Tibial nerve (tissue), 4 donors: Measurements from ENCODE around the gene CFAP46. TPM values are rescaled to one million over a fixed set of nuclear protein-coding genes. Genes with fewer than 3 reads are reported as not detected.
"Not testable (repeated sequence)": the region's sequence is repeated elsewhere in the genome, so short reads cannot be mapped to it uniquely, and the experiment has no call there.

Source experiments
- DNase-seq, 2 donors: peaks; one replicate each; pipeline ENCODE4 v3.0.0-alpha.2; 2019; ENCODE audit warnings: low spot score in 2 of 2
- H3K27ac ChIP-seq, 4 donors: fragments of 200-600 bp; sonication (generic) in 3 of 4; one replicate each; pipeline ENCODE4 v1.5.1; 2017 to 2019; ENCODE audit warnings: mild to moderate bottlenecking in 1 of 4
- H3K27me3 ChIP-seq, 2 donors: fragments of 200-600 bp; sonication (generic) in 1 of 2; one replicate each; pipeline versions ENCODE4 v1.5.1 to v1.6.0; 2017 to 2019
- H3K36me3 ChIP-seq, 3 donors: fragments of 200-600 bp; sonication (generic); one replicate each; pipeline ENCODE4 v1.5.1; 2018 to 2019
- H3K4me1 ChIP-seq, 4 donors: fragments of 200-600 bp; sonication (generic) in 3 of 4; one replicate each; pipeline ENCODE4 v1.5.1; 2017 to 2019
- H3K4me3 ChIP-seq, 4 donors: fragments of 200-600 bp; sonication (generic) in 3 of 4; one replicate each; pipeline ENCODE4 v1.5.1; 2017 to 2019; ENCODE audit warnings: mild to moderate bottlenecking in 1 of 4, moderate library complexity in 1 of 4
- H3K9me3 ChIP-seq, 4 donors: fragments of 200-600 bp; sonication (generic) in 3 of 4; one replicate each; pipeline ENCODE4 v1.5.1; 2017 to 2019
- EP300 ChIP-seq, 2 donors: sonication (generic); formaldehyde crosslinking; IDR thresholded peaks; one replicate each; pipeline ENCODE4 v1.6.1; 2017; ENCODE audit warnings: antibody characterized with exemption in 2 of 2, mild to moderate bottlenecking in 1 of 2
- POLR2A ChIP-seq, 2 donors: fragments of 450-650 bp; IDR thresholded peaks; one replicate each; pipeline ENCODE4 v1.6.1; 2017; ENCODE audit warnings: antibody characterized with exemption in 2 of 2, mild to moderate bottlenecking in 2 of 2, moderate library complexity in 2 of 2
- WGBS, 2 donors: methylation state at CpG; one replicate each; pipeline ENCODE4 v1.1.5; 2018; 5-methylcytosine and 5-hydroxymethylcytosine counted together
- total RNA-seq, 4 donors: library from RNA; depleted of rRNA; stranded (reverse); fragments of >200 nt; gene quantifications; one replicate each; pipeline ENCODE4 v1.1.0, GENCODE V29; 2016
- TF ChIP-seq, protein P1 (sequence below), 5 experiments: fragments of 200-600 bp in 3 of 5; fragments of 450-650 bp in 2 of 5; sonication (generic) in 3 of 5; IDR thresholded peaks; one replicate each; pipeline ENCODE4 v1.5.1; 2016 to 2019; ENCODE audit warnings: antibody characterized with exemption in 5 of 5, mild to moderate bottlenecking in 3 of 5, moderate library complexity in 2 of 5

The CFAP46 gene
- total RNA-seq, 4 donors from 2014 or later, result 0.90 to 1.4 TPM; not detected in 2

DNA sequence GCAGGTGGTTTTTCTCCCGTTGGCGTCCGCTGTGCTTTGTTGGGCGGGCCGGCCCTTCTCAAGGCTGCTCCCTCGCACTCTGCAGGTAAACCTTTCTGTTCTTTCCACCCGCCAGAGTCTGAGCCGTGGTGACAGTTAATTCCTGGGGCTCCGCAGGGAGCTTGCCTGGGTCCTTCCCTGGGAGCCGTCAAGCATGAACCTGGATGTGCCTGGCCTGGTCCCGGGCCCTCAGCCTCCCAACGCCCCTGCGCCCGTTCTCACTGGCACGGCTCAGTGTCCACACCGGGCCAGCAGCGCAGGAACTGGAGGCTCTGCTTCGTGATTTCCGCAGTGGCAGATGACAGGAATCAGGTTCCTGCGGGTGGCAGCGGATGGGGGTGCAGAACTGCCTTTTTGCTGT lies 145.5 kb downstream of the CFAP46 start:
- Histone ChIP-seq H3K9me3 (peaks cover 0 to 8% (median under 1%) of the 10 kb centered on the region in 4 donors), H3K27me3 (peaks cover 0 to 16% of the 10 kb centered on the region in 2 donors), H3K4me1 (no peaks in the 10 kb centered on the region), H3K4me3 (no peak overlapping the region), H3K27ac (no peak overlapping the region), H3K36me3 (no peaks in the 10 kb centered on the region)
- WGBS, 2 donors, result 82 to 86% methylated on average over 17 to 19 of the region's 21 CpGs
- TF ChIP-seq, protein P1, sequence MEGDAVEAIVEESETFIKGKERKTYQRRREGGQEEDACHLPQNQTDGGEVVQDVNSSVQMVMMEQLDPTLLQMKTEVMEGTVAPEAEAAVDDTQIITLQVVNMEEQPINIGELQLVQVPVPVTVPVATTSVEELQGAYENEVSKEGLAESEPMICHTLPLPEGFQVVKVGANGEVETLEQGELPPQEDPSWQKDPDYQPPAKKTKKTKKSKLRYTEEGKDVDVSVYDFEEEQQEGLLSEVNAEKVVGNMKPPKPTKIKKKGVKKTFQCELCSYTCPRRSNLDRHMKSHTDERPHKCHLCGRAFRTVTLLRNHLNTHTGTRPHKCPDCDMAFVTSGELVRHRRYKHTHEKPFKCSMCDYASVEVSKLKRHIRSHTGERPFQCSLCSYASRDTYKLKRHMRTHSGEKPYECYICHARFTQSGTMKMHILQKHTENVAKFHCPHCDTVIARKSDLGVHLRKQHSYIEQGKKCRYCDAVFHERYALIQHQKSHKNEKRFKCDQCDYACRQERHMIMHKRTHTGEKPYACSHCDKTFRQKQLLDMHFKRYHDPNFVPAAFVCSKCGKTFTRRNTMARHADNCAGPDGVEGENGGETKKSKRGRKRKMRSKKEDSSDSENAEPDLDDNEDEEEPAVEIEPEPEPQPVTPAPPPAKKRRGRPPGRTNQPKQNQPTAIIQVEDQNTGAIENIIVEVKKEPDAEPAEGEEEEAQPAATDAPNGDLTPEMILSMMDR (IDR thresholded peaks at IDR 0.05), result no peak
- TF ChIP-seq EP300 (IDR thresholded peaks at IDR 0.05), result no peak
- DNase-seq, result no peak

DNA sequence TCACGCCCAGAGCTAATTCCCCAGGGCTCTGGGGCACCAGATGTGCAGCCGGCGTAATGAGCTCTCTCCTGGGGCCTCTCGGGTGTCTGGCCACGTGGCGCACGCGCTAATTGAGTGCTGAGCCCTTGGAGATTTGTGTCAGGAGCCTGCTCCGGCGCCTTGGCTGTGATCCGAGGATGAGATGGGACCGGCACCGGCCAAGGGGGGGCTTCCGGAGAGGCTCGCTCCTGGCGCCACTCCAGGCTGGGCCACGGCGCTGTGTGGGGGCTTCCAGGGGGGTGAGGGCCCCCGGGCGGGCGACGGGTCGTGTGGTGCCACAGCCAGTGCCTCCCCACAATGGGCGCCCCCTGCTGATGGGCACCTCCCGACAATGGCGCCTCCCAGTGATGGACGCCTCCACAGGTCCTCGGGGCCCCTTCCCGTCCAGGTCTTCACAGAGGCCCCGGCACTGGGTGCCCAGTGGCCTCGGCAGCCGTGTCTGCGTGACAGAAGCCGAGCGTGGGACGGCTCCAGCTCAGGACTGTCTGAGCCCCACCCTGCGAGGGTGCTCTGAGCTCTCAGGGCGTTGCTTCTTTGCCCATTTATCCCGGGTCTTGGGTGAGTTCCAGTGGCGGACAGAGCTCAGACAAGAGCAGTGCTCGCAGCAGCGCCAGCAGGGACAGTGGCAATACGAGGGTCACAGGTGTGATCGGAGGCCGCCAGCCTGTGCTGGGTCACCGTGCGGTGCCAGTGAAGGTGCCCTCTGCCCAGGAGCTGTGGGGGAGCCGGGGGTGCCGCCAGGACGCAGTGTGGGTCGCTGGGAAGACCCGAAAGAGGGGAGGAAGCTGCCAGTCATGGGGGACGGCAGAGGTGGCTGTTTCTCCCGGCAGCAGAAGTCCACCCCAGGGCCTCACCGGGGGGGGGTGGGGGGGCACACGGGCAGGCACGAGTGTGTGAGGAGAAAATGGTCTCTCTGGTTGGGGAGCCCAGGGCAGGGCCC lies 148.2 kb downstream of the CFAP46 start:
- H3K9me3 ChIP-seq, result no peaks in the 10 kb centered on the region
- TF ChIP-seq POLR2A (IDR thresholded peaks at IDR 0.05), result no peak
- TF ChIP-seq, protein P1 (IDR thresholded peaks at IDR 0.05), result no peak
- TF ChIP-seq EP300 (IDR thresholded peaks at IDR 0.05), result no peak
- DNase-seq, result no peak
- no peak overlapping the region for H3K4me3 ChIP-seq
- H3K36me3 ChIP-seq, result no peaks in the 10 kb centered on the region
- 55 to 60% methylated on average over 37 to 39 of the region's 57 CpGs for WGBS, 2 donors
- no peak overlapping the region for H3K27ac ChIP-seq
- peaks cover 0 to 34% of the 10 kb centered on the region in 2 donors for H3K27me3 ChIP-seq
- no peaks in the 10 kb centered on the region for H3K4me1 ChIP-seq

DNA sequence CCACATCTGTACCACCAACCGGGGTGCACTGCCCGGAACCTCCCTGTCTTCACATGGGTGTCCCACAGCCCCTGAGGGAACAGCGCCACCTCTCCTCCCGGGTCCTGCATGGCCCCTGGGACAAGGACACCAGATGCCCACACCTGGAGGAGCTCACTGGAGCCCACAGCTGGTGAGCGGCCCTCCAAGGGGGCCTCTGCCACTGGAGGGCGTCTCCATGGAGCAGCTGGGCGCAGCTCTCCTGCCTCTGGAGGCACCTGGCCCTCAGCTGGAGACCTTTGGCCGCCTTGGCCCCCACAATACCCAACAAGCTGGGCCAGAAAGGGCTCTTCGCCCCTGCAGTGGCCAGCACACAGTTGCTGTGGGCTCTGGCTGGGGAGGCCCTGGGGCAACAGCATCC lies 149.2 kb downstream of the CFAP46 start:
- H3K36me3 ChIP-seq, result no peaks in the 10 kb centered on the region
- peaks cover 0 to 6% (median 5%) of the 10 kb centered on the region in 4 donors for H3K4me1 ChIP-seq
- H3K9me3 ChIP-seq, result no peaks in the 10 kb centered on the region
- H3K27ac ChIP-seq, result no peak overlapping the region
- no peak overlapping the region for H3K4me3 ChIP-seq
- no peak for DNase-seq
- no peak for TF ChIP-seq POLR2A (IDR thresholded peaks at IDR 0.05)
- TF ChIP-seq, protein P1 (IDR thresholded peaks at IDR 0.05), result no peak
- TF ChIP-seq EP300 (IDR thresholded peaks at IDR 0.05), result no peak
- peaks cover 0 to 43% of the 10 kb centered on the region in 2 donors for H3K27me3 ChIP-seq
- 88 to 92% methylated on average over 8 to 9 of the region's 9 CpGs for WGBS, 2 donors

DNA sequence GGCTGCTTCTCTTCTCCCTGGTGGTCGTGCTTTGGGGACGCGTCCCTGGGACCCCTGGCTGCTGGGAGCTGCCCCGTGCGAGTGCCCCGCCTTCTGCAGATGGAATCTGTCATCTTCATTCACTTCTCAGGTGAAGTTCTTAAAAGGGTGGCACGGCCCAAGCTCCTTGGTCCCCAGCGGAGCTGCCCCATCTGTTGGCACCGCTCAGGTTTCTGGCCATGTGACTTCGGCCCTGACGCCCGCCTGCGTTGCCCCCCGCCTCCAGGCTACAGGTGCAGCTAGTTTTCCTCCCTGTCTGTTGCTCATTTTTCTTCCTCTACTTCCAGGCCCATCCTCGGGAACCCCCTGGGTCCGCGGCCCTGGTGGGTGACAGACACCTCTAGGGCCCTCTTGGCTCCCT lies 149.6 kb downstream of the CFAP46 start:
- Histone ChIP-seq H3K9me3 (no peaks in the 10 kb centered on the region), H3K27me3 (peaks cover 0 to 48% of the 10 kb centered on the region in 2 donors), H3K36me3 (no peaks in the 10 kb centered on the region), H3K27ac (no peak overlapping the region), H3K4me3 (no peak overlapping the region), H3K4me1 (peaks cover 0 to 11% (median 9%) of the 10 kb centered on the region in 4 donors)
- TF ChIP-seq POLR2A (IDR thresholded peaks at IDR 0.05) (no peak), EP300 (IDR thresholded peaks at IDR 0.05) (no peak)
- DNase-seq, result no peak
- WGBS, 2 donors, result 84 to 91% methylated on average over 12 to 16 of the region's 17 CpGs

DNA sequence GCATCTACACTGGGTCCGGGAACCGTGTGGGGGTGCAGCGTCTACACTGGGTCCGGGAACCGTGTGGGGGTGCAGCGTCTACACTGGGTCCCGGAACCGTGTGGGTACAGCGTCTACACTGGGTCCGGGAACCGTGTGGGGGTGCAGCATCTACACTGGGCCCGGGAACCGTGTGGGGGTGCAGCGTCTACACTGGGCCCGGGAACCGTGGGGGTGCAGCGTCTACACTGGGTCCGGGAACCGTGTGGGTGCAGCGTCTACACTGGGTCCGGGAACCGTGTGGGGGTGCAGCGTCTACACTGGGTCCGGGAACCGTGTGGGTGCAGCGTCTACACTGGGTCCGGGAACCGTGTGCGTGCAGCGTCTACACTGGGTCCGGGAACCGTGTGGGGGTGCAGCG lies 150.3 kb downstream of the CFAP46 start:
- Histone ChIP-seq H3K4me1 (peaks cover 0 to 18% (median 15%) of the 10 kb centered on the region in 4 donors), H3K27me3 (peaks cover 3 to 55% of the 10 kb centered on the region in 2 donors)
- not testable (repeated sequence) for H3K36me3 ChIP-seq, H3K27ac ChIP-seq, H3K4me3 ChIP-seq, DNase-seq, H3K9me3 ChIP-seq
- 90% methylated on average over 6 of the region's 33 CpGs; no CpG with 5 or more reads in 1 of the 2 donors for WGBS, 2 donors
